NB4 (cell line): ENCODE data around the gene GLP1R.

Source experiments
- DNase-seq: peaks from one replicate; pipeline ENCODE4 v3.0.0; 2010; ENCODE audit warnings: low read depth
- H3K4me3 ChIP-seq: one replicate; pipeline ENCODE4 v1.5.1; 2011; ENCODE audit warnings: mild to moderate bottlenecking, low read depth, low read length, moderate library complexity
- CTCF ChIP-seq: IDR thresholded peaks from one replicate; pipeline ENCODE4 v1.5.1; 2012; ENCODE audit warnings: low read depth, low read length
- MAX ChIP-seq: IDR thresholded peaks from 2 replicates; pipeline ENCODE4 v1.6.1; 2011; ENCODE audit warnings: low read depth, low read length
- MYC ChIP-seq: IDR thresholded peaks from 2 replicates; pipeline ENCODE4 v1.6.1; 2011; ENCODE audit warnings: low read depth, low read length
- POLR2A ChIP-seq: IDR thresholded peaks from 2 replicates; pipeline ENCODE4 v1.6.1; 2011; ENCODE audit warnings: mild to moderate bottlenecking; ENCODE audit not compliant: insufficient read length; ENCODE audit errors: extremely low read depth

GLP1R gene

GRCh38 chr6:39107641-39108040, 59.1 kb downstream of the GLP1R start:
- TF ChIP-seq MYC (no peak), CTCF (no peak), MAX (no peak), POLR2A (no peak)
- DNase-seq: no peak
- no peak overlapping the region for H3K4me3 ChIP-seq

GRCh38 chr6:39108041-39108839, 59.7 kb downstream of the GLP1R start:
- TF ChIP-seq CTCF: no peak
- TF ChIP-seq POLR2A: no peak
- no peak for TF ChIP-seq MYC
- no peak for TF ChIP-seq MAX
- no peak for DNase-seq
- no peak overlapping the region for H3K4me3 ChIP-seq

GRCh38 chr6:39111280-39111679, 62.7 kb downstream of the GLP1R start:
- DNase-seq: no peak
- TF ChIP-seq CTCF (no peak), POLR2A (no peak), MAX (no peak), MYC (no peak)
- H3K4me3 ChIP-seq: no peak overlapping the region

- TF ChIP-seq MAX (no peak), MYC (no peak), CTCF (no peak), POLR2A (no peak)
- peak overlapping the region; percentile 69 for H3K4me3 ChIP-seq
These were observed 65.2 kb downstream of the GLP1R start for GRCh38 chr6:39113788-39114187.

GRCh38 chr6:39114388-39114703, 65.8 kb downstream of the GLP1R start:
- no peak for DNase-seq
- no peak for TF ChIP-seq POLR2A
- no peak for TF ChIP-seq CTCF
- no peak for TF ChIP-seq MYC
- no peak for TF ChIP-seq MAX

More at GRCh38 chr6:39113788-39114187, 65.2 kb downstream of the GLP1R start:
- no peak for DNase-seq

More at GRCh38 chr6:39114388-39114703, 65.8 kb downstream of the GLP1R start:
- peak overlapping the region; percentile 69 for H3K4me3 ChIP-seq
